GM12892 (cell line): Measurements from ENCODE around the gene RGS7.

Experiments used
- POLR2A ChIP-seq: IDR thresholded peaks from 2 replicates; pipeline ENCODE4 v1.6.1; 2011; ENCODE audit warnings: low read depth, low read length, control low read depth
- POLR2AphosphoS5 ChIP-seq: IDR thresholded peaks from 2 replicates; pipeline ENCODE4 v1.6.1; 2011; ENCODE audit warnings: low read depth, low read length, control low read depth
- TAF1 ChIP-seq: IDR thresholded peaks from 2 replicates; pipeline ENCODE4 v1.6.1; 2011; ENCODE audit warnings: low read depth, mild to moderate bottlenecking, control low read depth, low read length, borderline replicate concordance

GRCh38 chr1:241096982-241097381 lies 260.0 kb downstream of the RGS7 start:
- TF ChIP-seq POLR2AphosphoS5 (no peak), POLR2A (no peak), TAF1 (no peak)
